Measurements from ENCODE around the gene SNX5.

SNX5 gene

DNA sequence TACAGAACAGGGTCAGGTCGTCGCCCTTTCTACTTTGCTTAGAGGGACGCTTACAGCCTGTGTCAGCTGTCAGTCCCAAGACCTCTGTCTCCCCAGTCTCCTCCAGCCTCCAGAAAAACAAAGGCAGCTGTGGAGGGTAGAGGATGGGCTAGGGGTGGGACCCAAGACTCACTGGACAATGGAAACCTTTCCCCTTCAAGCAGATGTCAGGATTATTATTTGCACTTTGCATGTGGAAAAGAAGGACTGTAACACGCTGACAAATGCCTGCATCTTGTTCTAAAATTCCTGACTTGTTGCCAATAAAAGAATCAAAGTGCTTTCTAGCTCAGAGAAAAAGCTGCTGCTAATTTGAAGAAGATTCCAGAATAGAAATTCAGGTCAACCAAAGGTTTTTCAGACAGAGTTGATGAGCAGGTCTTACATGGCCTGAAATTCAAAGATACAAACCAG is 58.7 kb downstream of the SNX5 start:
- no peak for TF ChIP-seq JUND (IDR thresholded peaks at IDR 0.05; ENCODE audit: low read depth)
- in situ Hi-C loops (cut with HindIII; ENCODE audit: low pct_unique_long_range_greater_than_20kb, low sequenced_read_pairs), result no loop called here
- DNase-seq (ENCODE audit: low read depth in 1 of 2, low spot score in 1 of 2), result no peak

DNA sequence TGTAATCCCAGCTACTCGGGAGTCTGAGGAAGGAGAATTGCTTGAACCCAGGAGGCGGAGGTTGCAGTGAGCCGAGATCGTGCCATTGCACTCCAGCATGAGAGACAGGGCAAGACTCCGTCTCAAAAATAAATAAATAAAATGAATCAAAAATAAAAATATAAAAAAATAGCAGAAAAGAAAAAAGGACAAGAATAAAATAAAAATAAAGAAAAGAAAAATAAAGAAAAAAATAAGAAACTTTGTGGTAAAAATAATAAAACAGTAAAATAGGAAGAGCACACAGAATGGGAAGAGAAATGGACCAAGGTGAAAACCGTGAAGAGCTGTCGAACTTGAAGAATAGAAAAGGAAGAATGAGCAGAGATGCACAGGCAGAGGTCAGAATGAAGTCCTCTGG is 63.0 kb downstream of the SNX5 start:
- DNase-seq (ENCODE audit: low read depth in 1 of 2, low spot score in 1 of 2), result no peak
- TF ChIP-seq JUND (IDR thresholded peaks at IDR 0.05; ENCODE audit: low read depth), result no peak
- in situ Hi-C loops (cut with HindIII; ENCODE audit: low pct_unique_long_range_greater_than_20kb, low sequenced_read_pairs), result no loop called here

DNA sequence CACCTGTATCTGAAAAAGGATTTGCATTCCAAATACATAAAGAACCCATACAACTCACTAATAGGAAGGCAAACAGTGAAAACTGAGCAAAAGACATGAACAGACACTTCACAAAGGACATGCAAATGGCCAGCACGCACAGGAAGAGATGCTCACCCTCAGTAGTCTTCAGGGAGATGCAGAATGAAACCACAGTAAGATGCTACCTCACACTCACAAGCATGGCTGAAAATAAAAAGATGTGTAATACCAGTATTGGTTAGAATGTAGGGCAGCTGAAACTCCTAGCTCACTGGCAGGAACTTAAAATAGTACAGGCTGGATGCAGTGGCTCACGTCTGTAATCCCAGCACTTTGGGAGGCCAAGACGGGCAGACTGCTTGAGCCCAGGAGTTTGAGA is 64.6 kb downstream of the SNX5 start:
- in situ Hi-C loops (cut with HindIII; ENCODE audit: low pct_unique_long_range_greater_than_20kb, low sequenced_read_pairs), result no loop called here
- no peak for TF ChIP-seq JUND (IDR thresholded peaks at IDR 0.05; ENCODE audit: low read depth)
- no peak for DNase-seq (ENCODE audit: low read depth in 1 of 2, low spot score in 1 of 2)

DNA sequence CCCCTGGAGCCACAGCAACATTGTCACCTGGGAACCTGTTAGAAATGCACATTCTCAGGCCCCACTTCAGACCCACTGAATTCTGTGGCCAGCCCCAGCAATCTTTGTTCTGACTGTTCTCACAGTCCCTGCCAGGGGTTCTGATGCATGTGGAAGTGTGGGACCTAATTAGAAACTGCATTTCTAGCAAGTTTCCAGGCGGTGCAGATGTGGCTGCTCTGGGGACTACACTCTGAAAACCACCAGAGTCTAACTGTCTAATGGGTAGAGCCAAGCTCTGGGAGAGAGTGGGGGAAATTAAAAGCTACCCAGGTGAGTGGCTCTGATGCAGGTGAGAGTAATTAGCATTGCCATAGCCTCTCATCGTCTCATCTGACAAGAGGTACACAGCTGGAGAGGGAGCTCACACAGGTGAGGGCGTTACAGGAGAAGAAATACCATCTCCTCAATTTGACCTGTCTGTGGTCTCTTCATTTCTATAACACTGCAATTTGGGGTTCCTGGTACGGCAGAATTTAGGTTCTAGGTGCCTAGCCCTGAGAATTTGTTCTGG is 66.0 kb downstream of the SNX5 start:
- DNase-seq (ENCODE audit: low read depth in 1 of 2, low spot score in 1 of 2), result no peak
- in situ Hi-C loops (cut with HindIII; ENCODE audit: low pct_unique_long_range_greater_than_20kb, low sequenced_read_pairs), result no loop called here
- no peak for TF ChIP-seq JUND (IDR thresholded peaks at IDR 0.05; ENCODE audit: low read depth)

DNA sequence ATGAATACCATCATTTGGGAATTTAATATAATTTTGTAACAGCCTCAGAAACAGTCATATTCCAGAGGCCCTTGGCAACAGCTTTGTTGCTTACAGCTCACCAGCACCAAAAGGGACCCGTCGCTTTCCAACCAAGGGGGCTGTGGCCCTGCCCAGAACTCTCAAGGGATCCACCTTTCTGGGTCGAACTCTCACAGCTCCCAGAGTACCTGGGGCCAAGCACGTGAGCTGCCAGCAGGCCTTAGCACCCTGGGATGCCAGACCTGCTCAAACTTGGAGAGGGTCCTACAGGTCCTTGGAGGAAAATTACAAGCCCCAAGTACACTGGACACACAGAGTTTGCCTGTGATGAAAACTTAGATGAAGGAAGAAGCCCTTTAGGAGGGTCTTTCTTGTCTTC is 66.6 kb downstream of the SNX5 start:
- TF ChIP-seq JUND (IDR thresholded peaks at IDR 0.05; ENCODE audit: low read depth), result no peak
- no peak for DNase-seq (ENCODE audit: low read depth in 1 of 2, low spot score in 1 of 2)
- in situ Hi-C loops (cut with HindIII; ENCODE audit: low pct_unique_long_range_greater_than_20kb, low sequenced_read_pairs), result no loop called here

DNA sequence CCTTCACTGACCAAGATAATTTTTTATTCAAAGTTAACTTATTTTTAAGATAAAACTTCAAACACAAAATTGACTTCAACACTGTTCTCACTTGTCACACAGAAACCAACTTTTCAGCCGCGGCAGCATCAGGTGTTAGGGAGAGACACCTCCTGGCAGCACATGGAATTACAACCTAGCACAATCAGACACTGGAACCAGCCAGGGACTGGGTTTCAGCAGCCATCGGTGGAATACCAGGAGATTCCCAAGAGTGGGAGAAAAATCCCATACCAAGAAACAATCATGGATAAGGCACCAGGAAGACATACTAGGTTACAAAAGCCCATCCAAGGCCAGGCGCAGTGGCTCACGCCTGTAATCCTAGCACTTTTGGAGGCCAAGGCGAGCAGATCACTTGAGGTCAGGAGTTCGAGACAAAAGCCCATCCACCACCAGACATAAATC is 70.0 kb downstream of the SNX5 start:
- no peak for TF ChIP-seq JUND (IDR thresholded peaks at IDR 0.05; ENCODE audit: low read depth)
- DNase-seq (ENCODE audit: low read depth in 1 of 2, low spot score in 1 of 2), result peak; percentile 61 to 78
- in situ Hi-C loops (cut with HindIII; ENCODE audit: low pct_unique_long_range_greater_than_20kb, low sequenced_read_pairs), result no loop called here

DNA sequence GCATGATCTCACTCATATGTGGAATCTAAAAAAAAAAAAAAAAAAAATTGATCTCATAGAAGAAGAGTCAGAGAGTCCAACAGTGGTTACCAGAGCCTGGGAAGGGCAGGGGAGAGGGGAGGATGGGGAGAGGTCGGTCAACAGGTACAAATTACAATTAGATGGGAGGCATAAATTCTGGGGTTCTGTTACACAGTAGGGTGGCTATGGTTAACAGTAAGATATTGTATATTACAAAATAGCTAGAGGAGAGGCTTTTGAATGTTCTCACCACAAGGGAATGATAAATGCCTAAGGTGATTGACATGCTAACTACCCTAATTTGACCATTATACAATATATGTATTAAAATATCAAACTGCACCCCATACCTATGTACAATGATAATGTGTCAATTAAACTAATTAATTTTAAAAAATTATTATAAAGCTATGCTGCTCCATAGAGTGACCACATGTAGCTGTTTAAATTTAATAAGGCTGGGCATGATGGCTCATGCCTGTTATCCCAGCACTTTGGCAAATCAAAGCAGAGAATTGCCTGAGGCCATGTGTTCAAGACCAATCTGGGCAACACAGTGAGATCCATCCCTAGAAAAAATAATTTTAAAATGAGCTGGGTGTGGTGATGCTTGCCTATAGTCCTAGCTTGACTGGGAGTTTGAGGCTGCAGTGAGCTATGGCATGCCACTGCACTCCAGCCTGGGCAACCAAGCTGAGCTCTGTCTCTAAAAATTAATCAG is 70.9 kb downstream of the SNX5 start:
- no peak for DNase-seq (ENCODE audit: low read depth in 1 of 2, low spot score in 1 of 2)
- in situ Hi-C loops (cut with HindIII; ENCODE audit: low pct_unique_long_range_greater_than_20kb, low sequenced_read_pairs), result no loop called here
- no peak for TF ChIP-seq JUND (IDR thresholded peaks at IDR 0.05; ENCODE audit: low read depth)

DNA sequence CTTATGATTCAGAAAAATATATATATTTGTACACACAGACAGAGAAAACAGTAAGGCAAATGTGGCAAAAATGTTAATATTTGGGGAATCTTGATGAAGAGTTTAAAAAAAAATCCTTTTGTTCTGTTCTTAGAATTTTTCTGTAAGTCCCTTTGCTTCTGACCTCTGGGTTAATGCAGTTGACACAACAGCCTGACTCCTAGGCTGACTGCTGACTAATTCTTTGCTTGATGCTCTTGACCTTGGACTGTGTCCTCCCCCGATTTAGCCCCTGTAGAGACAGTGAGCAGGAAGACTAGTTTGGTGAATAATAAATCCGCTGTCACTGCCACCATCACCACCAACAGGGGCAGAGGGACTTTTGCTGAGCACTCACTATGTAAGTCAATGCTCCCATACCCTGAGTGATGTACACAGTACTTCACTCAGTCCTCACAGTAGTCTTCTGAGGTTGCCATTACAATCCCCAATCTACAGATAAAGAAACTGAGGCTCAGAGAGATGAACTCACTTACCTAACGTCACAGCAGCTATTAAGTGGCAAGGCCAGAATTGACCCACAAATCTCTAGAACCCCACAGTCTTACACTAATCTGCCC is 71.7 kb downstream of the SNX5 start:
- in situ Hi-C loops (cut with HindIII; ENCODE audit: low pct_unique_long_range_greater_than_20kb, low sequenced_read_pairs), result no loop called here
- no peak for DNase-seq (ENCODE audit: low read depth in 1 of 2, low spot score in 1 of 2)
- no peak for TF ChIP-seq JUND (IDR thresholded peaks at IDR 0.05; ENCODE audit: low read depth)

DNA sequence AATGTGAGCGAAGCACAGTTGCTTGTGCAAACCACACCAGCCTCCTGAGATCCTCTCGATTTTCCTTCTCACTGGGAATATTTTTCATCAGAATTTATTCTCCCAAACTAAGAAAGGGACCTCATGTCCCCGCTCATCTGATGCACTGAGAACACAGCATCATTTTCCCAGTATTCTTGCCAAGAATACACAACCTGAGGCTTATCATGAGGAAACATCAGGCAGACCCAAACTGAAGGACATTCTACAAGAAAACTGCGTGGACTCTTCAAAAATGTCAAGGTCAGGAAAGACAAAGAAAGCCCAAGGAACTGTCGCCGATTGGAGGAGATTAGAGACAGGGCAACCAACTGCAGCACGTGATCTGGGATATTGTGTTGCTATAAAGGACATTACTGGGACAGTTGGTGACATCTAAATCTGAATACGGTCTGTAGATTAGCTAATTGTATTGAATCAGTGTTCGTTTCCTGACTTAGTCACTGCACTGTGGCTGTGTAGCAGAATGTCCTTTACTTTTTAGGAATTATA is 72.3 kb downstream of the SNX5 start:
- TF ChIP-seq JUND (IDR thresholded peaks at IDR 0.05; ENCODE audit: low read depth), result no peak

DNA sequence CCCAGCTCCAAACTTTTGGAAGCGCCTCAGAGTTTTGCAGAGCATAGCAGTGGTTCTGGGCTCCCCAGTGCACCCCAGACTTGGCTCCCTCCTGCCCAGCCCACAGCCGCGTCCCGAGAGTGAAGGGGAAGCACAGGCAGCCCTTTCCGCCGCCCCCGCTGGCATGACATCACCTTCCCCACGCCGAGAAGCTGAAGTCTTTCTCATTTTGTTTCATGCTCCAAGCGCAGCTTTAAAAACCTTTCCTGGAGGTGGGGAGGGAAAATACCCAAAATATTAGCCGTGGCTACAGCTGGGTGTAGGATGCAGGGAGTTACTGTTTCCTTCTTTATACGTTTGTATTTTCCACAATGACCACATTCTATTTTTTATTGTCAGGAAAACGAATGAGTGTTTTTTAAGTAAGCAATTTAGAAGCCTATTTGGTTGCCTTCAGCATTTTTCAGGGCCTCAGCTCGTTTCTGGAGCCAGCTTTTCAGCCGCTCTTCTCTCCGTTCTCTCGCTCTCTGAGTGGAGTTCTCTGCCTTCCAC is 72.9 kb downstream of the SNX5 start:
- in situ Hi-C loops (cut with HindIII; ENCODE audit: low pct_unique_long_range_greater_than_20kb, low sequenced_read_pairs), result no loop called here
- DNase-seq (ENCODE audit: low read depth in 1 of 2, low spot score in 1 of 2), result no peak
- no peak for TF ChIP-seq JUND (IDR thresholded peaks at IDR 0.05; ENCODE audit: low read depth)

More for the DNA sequence above, 72.3 kb downstream of the SNX5 start:
- peak in 1 of 2 experiments; percentile 55 for DNase-seq (ENCODE audit: low read depth in 1 of 2, low spot score in 1 of 2)
- in situ Hi-C loops (cut with HindIII; ENCODE audit: low pct_unique_long_range_greater_than_20kb, low sequenced_read_pairs), result no loop called here

DNA sequence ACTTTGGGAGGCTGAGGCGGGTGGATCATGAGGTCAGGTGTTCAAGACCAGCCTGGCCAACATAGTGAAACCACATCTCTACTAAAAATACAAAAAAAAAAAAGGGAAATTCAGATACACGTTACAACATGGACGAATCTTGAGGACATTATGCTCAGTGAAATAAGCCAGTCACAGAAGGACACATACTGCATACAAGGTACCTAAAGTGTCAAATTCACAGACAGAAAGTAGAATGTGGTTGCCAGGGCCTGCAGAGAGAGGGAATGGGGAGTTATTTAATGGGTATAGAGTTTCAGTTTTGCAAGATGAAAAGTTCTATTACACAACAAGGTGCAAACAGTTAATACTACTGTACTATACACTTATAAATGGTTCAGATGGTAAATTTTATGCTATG is 75.1 kb downstream of the SNX5 start:
- DNase-seq (ENCODE audit: low read depth in 1 of 2, low spot score in 1 of 2), result no peak
- in situ Hi-C loops (cut with HindIII; ENCODE audit: low pct_unique_long_range_greater_than_20kb, low sequenced_read_pairs), result no loop called here
- no peak for TF ChIP-seq JUND (IDR thresholded peaks at IDR 0.05; ENCODE audit: low read depth)

DNA sequence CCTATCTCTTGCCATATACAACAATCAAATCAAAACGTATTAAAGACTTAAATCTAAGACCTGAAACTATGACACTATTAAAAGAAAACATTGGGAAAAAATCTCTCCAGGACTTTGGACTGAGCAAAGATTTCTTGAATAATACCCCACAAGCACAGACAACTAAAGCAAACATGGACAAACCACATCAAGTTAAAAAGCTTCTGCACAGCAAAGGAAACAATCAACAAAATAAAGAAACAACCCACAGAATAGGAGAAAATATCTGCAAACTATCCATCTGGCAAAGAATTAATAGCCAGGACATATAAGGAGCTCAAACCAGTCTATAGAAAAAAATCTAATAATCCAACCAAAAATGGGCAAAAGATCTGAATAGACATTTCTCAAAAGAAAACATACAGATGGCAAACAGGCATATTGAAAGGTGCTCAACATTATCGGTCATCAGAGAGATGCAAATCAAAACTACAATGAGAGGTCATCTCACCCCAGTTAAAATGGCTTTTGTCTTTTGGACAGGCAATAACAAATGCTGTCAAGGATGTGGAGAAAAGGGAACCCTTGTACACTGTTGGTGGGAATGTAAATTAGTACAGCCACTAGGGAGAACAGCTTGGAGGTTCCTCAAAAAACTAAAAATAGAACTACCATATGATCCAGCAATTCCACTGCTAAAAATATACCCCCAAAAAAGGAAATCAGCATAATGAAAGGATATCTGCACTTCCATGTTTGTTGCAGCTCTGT is 76.2 kb downstream of the SNX5 start:
- in situ Hi-C loops (cut with HindIII; ENCODE audit: low pct_unique_long_range_greater_than_20kb, low sequenced_read_pairs), result no loop called here
- DNase-seq (ENCODE audit: low read depth in 1 of 2, low spot score in 1 of 2), result no peak
- no peak for TF ChIP-seq JUND (IDR thresholded peaks at IDR 0.05; ENCODE audit: low read depth)
